Measurements from ENCODE around the gene TLR10. TPM values are rescaled to one million over a fixed set of nuclear protein-coding genes. Genes with fewer than 3 reads are reported as not detected.
A peak's percentile ranks its signal among the peaks of the same experiment; 100 is the strongest.

Gene TLR10
- total and polyA plus RNA-seq, 7 experiments from 2014 or later = 0.13 to 1.6 (median 0.25) TPM; not detected in 1

GRCh38 chr4:38734446-38734845 lies 48.3 kb downstream of the TLR10 start:
- DNase-seq (no peak), ATAC-seq (no peak)
- Histone ChIP-seq H3K9me3 (ENCODE audit: control insufficient read depth in 2 of 3, low read length in 3 of 3) (no peaks in the 10 kb centered on the region), H3K27me3 (ENCODE audit: control insufficient read depth in 2 of 2, insufficient read depth in 2 of 2, low read length in 2 of 2) (no peaks in the 10 kb centered on the region), H3K36me3 (ENCODE audit: control insufficient read depth in 2 of 3, insufficient read depth in 3 of 3, low read length in 3 of 3) (no peaks in the 10 kb centered on the region), H3K4me3 (ENCODE audit: low read length) (no peak overlapping the region), H3K27ac (ENCODE audit: low read depth, low read length) (no peak overlapping the region), H3K4me1 (ENCODE audit: control insufficient read depth in 2 of 2, insufficient read depth in 2 of 2, low read length in 2 of 2) (peaks cover 0 to 7% of the 10 kb centered on the region in 2 donors)
- H3K4me1 Mint-ChIP-seq = peaks cover 4 to 9% (median 8%) of the 10 kb centered on the region in 7 donors
- H3K4me3 Mint-ChIP-seq = no peak overlapping the region
- H3K36me3 Mint-ChIP-seq = peaks cover 0 to 14% (median 0%) of the 10 kb centered on the region in 5 donors
- peak overlapping the region in 2 of 9 donors; percentile 35 to 64 for H3K27ac Mint-ChIP-seq
- H3K27me3 Mint-ChIP-seq = peaks cover 0 to 21% (median 7%) of the 10 kb centered on the region in 5 donors
- intact Hi-C loops (cut with micrococcal nuclease) = no loop called here
- CTCF ChIA-PET = interaction anchor here (0.7 to 0.8 kb wide), 2 partner anchors 41 to 417 kb away, joined by 3 read pairs; no protein-coding TSS in a partner anchor
- H3K9me3 Mint-ChIP-seq = peaks cover 0 to 18% (median 0%) of the 10 kb centered on the region in 11 donors
- POLR2A ChIA-PET = no interaction called here

GRCh38 chr4:38733663-38734062 lies 49.1 kb downstream of the TLR10 start:
- intact Hi-C loops (cut with micrococcal nuclease) = no loop called here
- ChIA-PET POLR2A (no interaction called here), CTCF (interaction anchor here (0.7 kb wide), 1 partner anchor 41 kb away, joined by 3 read pairs; no protein-coding TSS in a partner anchor)
- peaks cover 0 to 18% (median 0%) of the 10 kb centered on the region in 11 donors for H3K9me3 Mint-ChIP-seq
- peaks cover 7 to 15% (median 13%) of the 10 kb centered on the region in 7 donors for H3K4me1 Mint-ChIP-seq
- Histone ChIP-seq H3K9me3 (ENCODE audit: control insufficient read depth in 2 of 3, low read length in 3 of 3) (no peaks in the 10 kb centered on the region), H3K27me3 (ENCODE audit: control insufficient read depth in 2 of 2, insufficient read depth in 2 of 2, low read length in 2 of 2) (no peaks in the 10 kb centered on the region), H3K36me3 (ENCODE audit: control insufficient read depth in 2 of 3, insufficient read depth in 3 of 3, low read length in 3 of 3) (no peaks in the 10 kb centered on the region), H3K4me1 (ENCODE audit: control insufficient read depth in 2 of 2, insufficient read depth in 2 of 2, low read length in 2 of 2) (peaks cover 0 to 7% of the 10 kb centered on the region in 2 donors), H3K27ac (ENCODE audit: low read depth, low read length) (no peak overlapping the region), H3K4me3 (ENCODE audit: low read length) (no peak overlapping the region)
- DNase-seq = no peak
- peak overlapping the region in 4 of 9 donors; percentile 48 to 80 (median 61) for H3K27ac Mint-ChIP-seq
- peaks cover 0 to 14% (median 0%) of the 10 kb centered on the region in 5 donors for H3K36me3 Mint-ChIP-seq
- no peak for ATAC-seq
- H3K4me3 Mint-ChIP-seq = no peak overlapping the region
- peaks cover 0 to 18% (median 7%) of the 10 kb centered on the region in 5 donors for H3K27me3 Mint-ChIP-seq

- Mint-ChIP-seq H3K9me3 (peaks cover 0 to 18% (median 0%) of the 10 kb centered on the region in 11 donors), H3K27me3 (peaks cover 0 to 12% (median 0%) of the 10 kb centered on the region in 5 donors), H3K27ac (peak overlapping the region in 2 of 9 donors; percentile 25 to 31), H3K4me1 (peaks cover 7 to 20% (median 16%) of the 10 kb centered on the region in 7 donors), H3K36me3 (peaks cover 0 to 14% (median 0%) of the 10 kb centered on the region in 5 donors), H3K4me3 (no peak overlapping the region)
- Histone ChIP-seq H3K27me3 (ENCODE audit: control insufficient read depth in 2 of 2, insufficient read depth in 2 of 2, low read length in 2 of 2) (no peaks in the 10 kb centered on the region), H3K4me3 (ENCODE audit: low read length) (no peak overlapping the region), H3K36me3 (ENCODE audit: control insufficient read depth in 2 of 3, insufficient read depth in 3 of 3, low read length in 3 of 3) (no peaks in the 10 kb centered on the region), H3K4me1 (ENCODE audit: control insufficient read depth in 2 of 2, insufficient read depth in 2 of 2, low read length in 2 of 2) (peaks cover 0 to 7% of the 10 kb centered on the region in 2 donors), H3K27ac (ENCODE audit: low read depth, low read length) (no peak overlapping the region), H3K9me3 (ENCODE audit: control insufficient read depth in 2 of 3, low read length in 3 of 3) (no peaks in the 10 kb centered on the region)
- DNase-seq (peak; percentile 63 to 86 (median 77)), ATAC-seq (peak; percentile 88)
- POLR2A ChIA-PET = interaction anchor here (0.8 to 1.9 kb wide), 2 partner anchors 549 to 551 kb away, joined by 3 to 7 read pairs; no protein-coding TSS in a partner anchor
- intact Hi-C loops (cut with micrococcal nuclease) = loop anchor here (1.0 to 2.0 kb wide), 6 partner anchors 56 to 928 kb away; no protein-coding TSS in a partner anchor
- CTCF ChIA-PET = interaction anchor here (0.6 to 7.8 kb wide), 21 partner anchors 39 to 691 kb away, joined by 3 to 130 read pairs (median 3); partner anchors contain the start of gene TLR10
Observed at GRCh38 chr4:38730830-38731646, 51.8 kb downstream of the TLR10 start.

GRCh38 chr4:38730493-38730829 lies 52.3 kb downstream of the TLR10 start:
- H3K9me3 Mint-ChIP-seq = peaks cover 0 to 18% (median 0%) of the 10 kb centered on the region in 11 donors
- POLR2A ChIA-PET = interaction anchor here (0.8 to 1.9 kb wide), 2 partner anchors 549 to 551 kb away, joined by 3 to 7 read pairs; no protein-coding TSS in a partner anchor
- H3K36me3 ChIP-seq (ENCODE audit: control insufficient read depth in 2 of 3, insufficient read depth in 3 of 3, low read length in 3 of 3) = no peaks in the 10 kb centered on the region
- no peak overlapping the region for H3K4me3 ChIP-seq (ENCODE audit: low read length)
- H3K27me3 ChIP-seq (ENCODE audit: control insufficient read depth in 2 of 2, insufficient read depth in 2 of 2, low read length in 2 of 2) = no peaks in the 10 kb centered on the region
- DNase-seq (no peak), ATAC-seq (no peak)
- no peak overlapping the region for H3K27ac Mint-ChIP-seq
- no peak overlapping the region for H3K4me3 Mint-ChIP-seq
- H3K9me3 ChIP-seq (ENCODE audit: control insufficient read depth in 2 of 3, low read length in 3 of 3) = no peaks in the 10 kb centered on the region
- H3K27me3 Mint-ChIP-seq = peaks cover 0 to 11% (median 0%) of the 10 kb centered on the region in 5 donors
- peaks cover 0 to 14% (median 0%) of the 10 kb centered on the region in 5 donors for H3K36me3 Mint-ChIP-seq
- CTCF ChIA-PET = interaction anchor here (0.6 to 7.8 kb wide), 12 partner anchors 39 to 1308 kb away, joined by 3 to 130 read pairs (median 3); partner anchors contain the start of gene TLR10
- H3K4me1 Mint-ChIP-seq = peaks cover 7 to 20% (median 16%) of the 10 kb centered on the region in 7 donors
- peaks cover 0 to 7% of the 10 kb centered on the region in 2 donors for H3K4me1 ChIP-seq (ENCODE audit: control insufficient read depth in 2 of 2, insufficient read depth in 2 of 2, low read length in 2 of 2)
- intact Hi-C loops (cut with micrococcal nuclease) = loop anchor here in 1 of 2 donors (2.0 kb wide), 1 partner anchor 598 kb away; no protein-coding TSS in a partner anchor
- H3K27ac ChIP-seq (ENCODE audit: low read depth, low read length) = no peak overlapping the region

GRCh38 chr4:38728631-38729141 lies 54.1 kb downstream of the TLR10 start:
- peaks cover 0 to 5% (median 0%) of the 10 kb centered on the region in 5 donors for H3K27me3 Mint-ChIP-seq
- peaks cover 0 to 9% (median 0%) of the 10 kb centered on the region in 5 donors for H3K36me3 Mint-ChIP-seq
- peak in 2 of 9 donors; percentile 7 to 15 for DNase-seq
- no peak overlapping the region for H3K4me3 ChIP-seq (ENCODE audit: low read length)
- peaks cover 7 to 28% (median 23%) of the 10 kb centered on the region in 7 donors for H3K4me1 Mint-ChIP-seq
- no peaks in the 10 kb centered on the region for H3K27me3 ChIP-seq (ENCODE audit: control insufficient read depth in 2 of 2, insufficient read depth in 2 of 2, low read length in 2 of 2)
- H3K4me1 ChIP-seq (ENCODE audit: control insufficient read depth in 2 of 2, insufficient read depth in 2 of 2, low read length in 2 of 2) = peaks cover 0 to 7% of the 10 kb centered on the region in 2 donors
- H3K9me3 Mint-ChIP-seq = peaks cover 0 to 9% (median 0%) of the 10 kb centered on the region in 11 donors
- H3K27ac ChIP-seq (ENCODE audit: low read depth, low read length) = no peak overlapping the region
- no peak overlapping the region for H3K4me3 Mint-ChIP-seq
- H3K36me3 ChIP-seq (ENCODE audit: control insufficient read depth in 2 of 3, insufficient read depth in 3 of 3, low read length in 3 of 3) = no peaks in the 10 kb centered on the region
- H3K9me3 ChIP-seq (ENCODE audit: control insufficient read depth in 2 of 3, low read length in 3 of 3) = no peaks in the 10 kb centered on the region
- peak overlapping the region in 1 of 9 donors; percentile 8 for H3K27ac Mint-ChIP-seq
- intact Hi-C loops (cut with micrococcal nuclease) = no loop called here
- CTCF ChIA-PET = interaction anchor here (1.0 to 7.8 kb wide), 8 partner anchors 54 to 672 kb away, joined by 3 to 130 read pairs (median 4); no protein-coding TSS in a partner anchor
- no peak for ATAC-seq
- POLR2A ChIA-PET = no interaction called here

GRCh38 chr4:38724475-38724808 lies 58.3 kb downstream of the TLR10 start:
- ATAC-seq (no peak), DNase-seq (no peak)
- CTCF ChIA-PET = no interaction called here
- Mint-ChIP-seq H3K36me3 (no peaks in the 10 kb centered on the region), H3K4me3 (no peak overlapping the region), H3K27ac (peak overlapping the region in 1 of 9 donors; percentile 48), H3K9me3 (no peaks in the 10 kb centered on the region), H3K4me1 (peaks cover 0 to 20% (median 14%) of the 10 kb centered on the region in 7 donors), H3K27me3 (peaks cover 0 to 9% (median 0%) of the 10 kb centered on the region in 5 donors)
- Histone ChIP-seq H3K4me1 (ENCODE audit: control insufficient read depth in 2 of 2, insufficient read depth in 2 of 2, low read length in 2 of 2) (no peaks in the 10 kb centered on the region), H3K36me3 (ENCODE audit: control insufficient read depth in 2 of 3, insufficient read depth in 3 of 3, low read length in 3 of 3) (no peaks in the 10 kb centered on the region), H3K9me3 (ENCODE audit: control insufficient read depth in 2 of 3, low read length in 3 of 3) (no peaks in the 10 kb centered on the region), H3K4me3 (ENCODE audit: low read length) (no peak overlapping the region), H3K27me3 (ENCODE audit: control insufficient read depth in 2 of 2, insufficient read depth in 2 of 2, low read length in 2 of 2) (no peaks in the 10 kb centered on the region), H3K27ac (ENCODE audit: low read depth, low read length) (no peak overlapping the region)
- POLR2A ChIA-PET = no interaction called here
- intact Hi-C loops (cut with micrococcal nuclease) = no loop called here
